Lower leg skin (tissue), 3 donors: ENCODE results near the gene NOS3.

Experiments
- CTCF ChIP-seq, 3 donors: fragments of 450-650 bp; IDR thresholded peaks; one replicate each; pipeline ENCODE4 v1.5.1; 2016; ENCODE audit warnings: antibody characterized with exemption in 3 of 3, mild to moderate bottlenecking in 3 of 3, moderate library complexity in 2 of 3
- POLR2A ChIP-seq, 2 donors: fragments of 450-650 bp; IDR thresholded peaks; one replicate each; pipeline ENCODE4 v1.6.1; 2016 to 2017; ENCODE audit warnings: antibody characterized with exemption in 2 of 2, mild to moderate bottlenecking in 1 of 2, moderate library complexity in 1 of 2

GRCh38 chr7:151046603-151047573 is 56.1 kb downstream of the NOS3 start:
- TF ChIP-seq CTCF (IDR thresholded peaks at IDR 0.05) (no peak), POLR2A (IDR thresholded peaks at IDR 0.05) (no peak)
